IgD-negative memory B cell (primary cell): ENCODE results near the gene ADIPOR2. TPM values are rescaled to one million over a fixed set of nuclear protein-coding genes. Genes with fewer than 3 reads are reported as not detected.
A peak's percentile ranks its signal among the peaks of the same experiment; 100 is the strongest.
"Not testable (repeated sequence)": the region's sequence is repeated elsewhere in the genome, so short reads cannot be mapped to it uniquely, and the experiment has no call there.

ENCODE experiments used
- H3K27ac Mint-ChIP-seq, 3 donors: one replicate each; pipeline ENCODE4 v1.8.0; 2020 to 2022; ENCODE audit warnings: mild to moderate bottlenecking in 3 of 3, mixed read lengths in 3 of 3, moderate library complexity in 1 of 3
- H3K27me3 Mint-ChIP-seq: one replicate; pipeline ENCODE4 v1.8.0; 2021; ENCODE audit warnings: mixed read lengths
- H3K36me3 Mint-ChIP-seq: one replicate; pipeline ENCODE4 v1.8.0; 2020; ENCODE audit warnings: mild to moderate bottlenecking, mixed read lengths
- H3K4me1 Mint-ChIP-seq, 3 donors: one replicate each; pipeline ENCODE4 v1.8.0; 2020 to 2022; ENCODE audit warnings: mixed read lengths in 3 of 3, mild to moderate bottlenecking in 1 of 3
- H3K4me3 Mint-ChIP-seq, 4 donors: one replicate each; pipeline ENCODE4 v1.8.0; 2020 to 2022; ENCODE audit warnings: mild to moderate bottlenecking in 4 of 4, mixed read lengths in 4 of 4, moderate library complexity in 3 of 4
- H3K9me3 Mint-ChIP-seq, 3 donors: one replicate each; pipeline ENCODE4 v1.8.0; 2020 to 2021; ENCODE audit warnings: mixed read lengths in 3 of 3, mild to moderate bottlenecking in 1 of 3
- polyA plus RNA-seq: library from polyadenylated mRNA; unstranded; fragments of 300-500 nt; fragmentation: Illumina TruSeq; gene quantifications from one replicate; pipeline ENCODE4 v1.2.3, GENCODE V29; 2021

ADIPOR2 gene
- polyA plus RNA-seq, 1 donor from 2014 or later: 2.9 TPM

DNA sequence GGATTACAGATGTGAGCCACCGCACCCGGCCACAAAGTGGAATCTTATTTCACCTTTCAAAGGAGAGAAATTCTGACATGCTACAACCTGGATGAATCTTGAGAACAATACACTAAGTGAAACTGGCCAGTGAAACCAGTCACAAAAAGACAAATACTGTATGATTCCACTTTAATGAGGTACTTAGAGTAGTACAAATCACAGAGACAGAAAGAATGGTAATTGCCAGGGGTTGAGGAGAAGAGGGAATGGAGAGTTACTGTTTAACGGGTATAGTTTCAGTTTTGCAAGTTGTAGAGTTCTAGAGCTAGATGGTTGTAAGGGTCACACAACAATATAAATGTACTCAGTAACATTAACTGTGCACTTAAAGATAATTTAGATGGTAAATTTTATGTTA, 33.4 kb downstream of the ADIPOR2 start:
- no peaks in the 10 kb centered on the region for H3K9me3 Mint-ChIP-seq
- peaks cover 8 to 27% (median 15%) of the 10 kb centered on the region in 3 donors for H3K4me1 Mint-ChIP-seq
- peaks cover 11% of the 10 kb centered on the region for H3K36me3 Mint-ChIP-seq
- no peaks in the 10 kb centered on the region for H3K27me3 Mint-ChIP-seq
- H3K27ac Mint-ChIP-seq: no peak overlapping the region
- no peak overlapping the region for H3K4me3 Mint-ChIP-seq

DNA sequence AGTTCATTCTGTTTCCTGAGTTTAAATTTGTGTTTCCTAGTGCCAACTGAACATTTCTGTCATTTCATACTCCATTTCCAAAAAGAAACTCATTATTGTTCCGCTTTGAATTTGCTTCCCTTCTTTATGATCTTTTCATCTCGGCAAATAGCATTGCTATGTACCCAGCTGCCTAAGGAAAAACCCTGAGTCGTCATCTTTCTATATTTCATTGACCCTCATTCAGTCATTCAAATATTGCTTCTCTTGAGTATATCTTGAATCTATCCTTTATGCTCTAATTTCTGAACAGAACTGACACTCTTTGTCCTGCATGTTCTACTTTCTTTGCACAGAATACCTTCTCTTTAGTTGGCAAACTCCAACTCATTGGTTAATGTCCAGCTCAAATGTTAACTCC, 35.9 kb downstream of the ADIPOR2 start:
- H3K4me1 Mint-ChIP-seq: peaks cover 7 to 22% (median 11%) of the 10 kb centered on the region in 3 donors
- H3K27me3 Mint-ChIP-seq: no peaks in the 10 kb centered on the region
- H3K27ac Mint-ChIP-seq: peak overlapping the region in 1 of 3 donors; percentile 39
- no peak overlapping the region for H3K4me3 Mint-ChIP-seq
- peaks cover 0 to 2% (median 0%) of the 10 kb centered on the region in 3 donors for H3K9me3 Mint-ChIP-seq
- H3K36me3 Mint-ChIP-seq: peaks cover 16% of the 10 kb centered on the region

DNA sequence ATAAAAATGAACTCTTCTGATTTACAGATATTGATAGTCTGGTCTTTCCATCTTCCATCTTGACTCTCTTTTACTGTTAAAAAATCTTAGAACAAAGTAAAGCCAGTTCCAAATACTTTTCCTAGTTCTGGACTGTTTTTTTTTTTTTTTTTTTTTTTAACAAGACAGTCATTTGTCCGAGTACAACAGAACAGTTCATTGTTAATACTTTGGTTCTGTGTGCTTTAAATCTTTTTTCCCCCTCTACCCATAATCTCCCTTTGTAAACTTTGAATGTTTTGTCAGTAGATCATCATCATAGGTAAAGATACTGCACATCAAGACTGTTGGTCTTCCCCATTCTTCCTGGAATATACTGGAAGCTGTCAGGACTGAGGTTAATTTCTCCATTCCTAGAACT, 38.0 kb downstream of the ADIPOR2 start:
- Mint-ChIP-seq H3K9me3 (peaks cover 0 to 2% (median 0%) of the 10 kb centered on the region in 3 donors), H3K27ac (no peak overlapping the region), H3K36me3 (peaks cover 14% of the 10 kb centered on the region), H3K4me3 (no peak overlapping the region), H3K27me3 (no peaks in the 10 kb centered on the region), H3K4me1 (peaks cover 3 to 18% (median 16%) of the 10 kb centered on the region in 3 donors)

DNA sequence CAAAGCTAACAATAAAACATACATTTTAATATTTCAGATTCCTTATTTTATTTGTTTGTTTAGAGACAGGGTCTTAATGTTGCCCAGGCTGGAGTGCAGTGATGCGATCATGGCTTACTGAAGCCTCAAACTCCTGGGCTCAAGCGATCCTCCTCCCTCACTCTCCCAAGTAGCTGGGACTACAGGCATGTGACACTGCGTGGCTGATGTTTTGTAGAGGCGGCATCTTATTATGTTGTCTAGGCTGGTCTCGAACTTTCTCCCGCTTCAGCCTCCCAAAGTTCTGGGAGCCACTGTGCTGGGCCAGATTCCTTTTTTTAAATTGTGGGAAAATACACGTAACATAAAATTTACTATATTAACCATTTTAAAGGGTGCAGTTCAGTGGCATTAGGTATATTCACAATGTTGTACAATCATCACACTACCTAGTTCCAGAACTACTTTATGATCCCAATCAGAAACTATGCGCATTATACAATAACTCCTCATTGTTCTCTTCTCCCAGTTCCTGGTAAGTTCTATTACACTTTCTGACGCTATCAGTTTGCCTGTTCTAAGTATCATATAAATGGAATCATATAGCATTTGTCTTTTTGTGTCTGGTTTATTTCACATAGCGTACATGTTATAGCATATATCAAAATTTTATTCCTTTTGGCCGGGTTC, 40.3 kb downstream of the ADIPOR2 start:
- peaks cover 12% of the 10 kb centered on the region for H3K36me3 Mint-ChIP-seq
- no peaks in the 10 kb centered on the region for H3K27me3 Mint-ChIP-seq
- H3K9me3 Mint-ChIP-seq: peaks cover 0 to 2% (median 0%) of the 10 kb centered on the region in 3 donors
- no peak overlapping the region for H3K27ac Mint-ChIP-seq
- no peak overlapping the region for H3K4me3 Mint-ChIP-seq
- H3K4me1 Mint-ChIP-seq: peaks cover 1 to 18% (median 17%) of the 10 kb centered on the region in 3 donors

DNA sequence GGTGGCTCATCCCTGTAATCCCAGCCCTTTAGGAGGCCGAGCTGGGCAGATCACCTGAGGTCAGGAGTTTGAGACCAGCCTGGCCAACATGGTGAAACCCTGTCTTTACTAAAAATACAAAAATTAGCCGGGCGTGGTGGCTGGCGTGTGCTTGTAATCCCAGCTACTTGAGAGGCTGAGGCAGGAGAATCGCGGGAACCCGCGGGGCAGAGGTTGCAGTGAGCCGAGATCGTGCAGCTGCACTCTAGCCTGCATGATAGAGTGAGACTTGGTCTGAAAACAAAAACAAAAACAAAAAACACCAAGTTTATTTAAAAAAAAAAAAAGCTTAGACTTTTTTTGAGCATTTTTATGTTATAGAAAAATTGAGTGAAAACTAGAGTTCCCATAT, 40.8 kb downstream of the ADIPOR2 start:
- H3K27me3 Mint-ChIP-seq, H3K27ac Mint-ChIP-seq: not testable (repeated sequence)
- H3K4me1 Mint-ChIP-seq: peaks cover 3 to 18% (median 17%) of the 10 kb centered on the region in 3 donors

DNA sequence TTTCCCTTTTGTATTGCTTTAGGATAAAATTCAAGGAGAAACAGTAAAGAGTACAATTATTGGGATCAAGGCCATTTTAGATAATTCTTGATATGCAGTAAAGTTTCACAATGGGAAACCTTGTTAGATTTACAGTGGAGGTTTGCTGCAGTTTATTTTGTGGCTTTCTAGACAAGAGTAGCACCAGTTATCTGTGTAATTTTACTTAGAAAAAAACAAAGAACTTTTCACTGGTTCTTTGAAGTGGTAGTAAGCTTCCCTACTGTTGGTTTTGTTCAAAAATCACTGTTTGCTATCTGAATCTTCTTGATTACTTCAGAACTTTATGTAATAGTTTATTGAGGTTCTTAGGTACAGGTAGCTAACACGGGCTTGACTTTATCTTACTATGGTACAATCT, 42.0 kb downstream of the ADIPOR2 start:
- peaks cover 8 to 26% (median 19%) of the 10 kb centered on the region in 3 donors for H3K4me1 Mint-ChIP-seq
- H3K27me3 Mint-ChIP-seq: no peaks in the 10 kb centered on the region
- peaks cover 16% of the 10 kb centered on the region for H3K36me3 Mint-ChIP-seq
- H3K9me3 Mint-ChIP-seq: peaks cover 0 to 2% (median 0%) of the 10 kb centered on the region in 3 donors
- no peak overlapping the region for H3K27ac Mint-ChIP-seq
- no peak overlapping the region for H3K4me3 Mint-ChIP-seq

More for the DNA sequence above, 40.8 kb downstream of the ADIPOR2 start:
- not testable (repeated sequence) for H3K9me3 Mint-ChIP-seq, H3K4me3 Mint-ChIP-seq
- H3K36me3 Mint-ChIP-seq: peaks cover 12% of the 10 kb centered on the region

DNA sequence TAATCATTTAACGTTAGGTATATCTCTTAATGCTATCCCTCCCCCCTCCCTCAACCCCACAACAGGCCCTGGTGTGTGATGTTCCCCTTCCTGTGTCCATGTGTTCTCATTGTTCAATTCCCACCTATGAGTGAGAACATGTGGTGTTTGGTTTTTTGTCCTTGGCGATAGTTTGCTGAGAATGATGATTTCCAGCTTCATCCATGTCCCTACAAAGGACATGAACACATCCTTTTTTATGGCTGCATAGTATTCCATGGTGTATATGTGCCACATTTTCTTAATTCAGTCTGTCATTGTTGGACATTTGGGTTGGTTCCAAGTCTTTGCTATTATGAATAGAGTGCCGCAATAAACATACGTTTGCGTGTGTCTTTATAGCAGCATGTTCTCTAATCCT, 42.8 kb downstream of the ADIPOR2 start:
- Mint-ChIP-seq H3K36me3 (peaks cover 18% of the 10 kb centered on the region), H3K4me1 (peaks cover 10 to 26% (median 19%) of the 10 kb centered on the region in 3 donors)
- H3K4me3 Mint-ChIP-seq, H3K27me3 Mint-ChIP-seq, H3K27ac Mint-ChIP-seq, H3K9me3 Mint-ChIP-seq: not testable (repeated sequence)

DNA sequence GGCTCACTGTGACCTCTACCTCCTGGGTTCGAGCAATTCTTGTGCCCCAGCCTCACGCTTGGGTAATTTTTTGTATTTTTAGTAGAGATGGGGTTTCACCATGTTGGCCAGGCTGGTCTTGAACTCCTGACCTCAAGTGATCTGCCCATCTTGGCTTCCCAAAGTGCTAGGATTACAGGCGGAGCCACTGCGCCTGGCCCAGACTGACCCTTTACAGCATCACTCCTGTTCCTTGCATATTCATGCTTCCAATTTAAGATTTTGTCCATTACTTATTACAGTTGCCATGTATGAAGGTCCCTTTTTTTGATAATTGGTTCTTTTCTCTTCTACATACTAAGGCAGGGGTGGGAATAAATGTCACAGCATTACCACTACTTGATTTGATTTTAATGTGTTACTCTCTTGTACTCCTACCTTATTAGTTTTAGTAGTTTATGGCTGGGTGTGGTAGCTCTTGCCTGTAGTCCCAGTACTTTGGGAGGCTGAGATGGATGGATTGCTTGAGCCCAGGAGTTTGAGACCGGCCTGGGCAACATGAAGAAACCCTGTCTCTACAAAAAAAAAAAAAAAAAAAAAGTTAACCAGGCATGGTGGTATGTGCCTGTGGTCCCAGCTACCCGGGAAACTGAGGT, 46.9 kb downstream of the ADIPOR2 start:
- Mint-ChIP-seq H3K27ac (no peak overlapping the region), H3K4me3 (peak overlapping the region in 1 of 4 donors; percentile 65)

DNA sequence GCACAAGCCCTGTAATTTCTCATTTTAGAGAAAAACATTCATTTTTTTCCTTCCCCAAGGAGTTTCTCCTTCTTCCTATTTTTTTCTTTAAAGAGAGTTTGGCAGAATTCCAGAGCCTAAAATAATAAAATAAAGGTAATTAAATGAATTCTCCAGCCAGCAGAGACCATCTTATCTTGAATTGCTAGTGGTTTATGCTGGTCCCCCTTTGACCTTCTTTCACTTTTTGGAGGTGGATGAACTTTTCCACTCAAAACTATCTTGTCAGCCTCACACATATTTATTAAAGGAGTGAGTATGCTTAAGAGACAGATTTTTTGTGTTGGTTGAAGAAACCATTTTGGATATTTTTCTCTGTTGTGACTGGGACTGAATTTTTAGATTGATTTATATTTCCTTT, 47.6 kb downstream of the ADIPOR2 start:
- Mint-ChIP-seq H3K4me3 (no peak overlapping the region), H3K9me3 (no peaks in the 10 kb centered on the region), H3K27me3 (no peaks in the 10 kb centered on the region), H3K4me1 (peaks cover 28 to 48% (median 32%) of the 10 kb centered on the region in 3 donors), H3K36me3 (peaks cover 10% of the 10 kb centered on the region), H3K27ac (no peak overlapping the region)

More for the DNA sequence above, 46.9 kb downstream of the ADIPOR2 start:
- Mint-ChIP-seq H3K4me1 (peaks cover 28 to 50% (median 32%) of the 10 kb centered on the region in 3 donors), H3K36me3 (peaks cover 11% of the 10 kb centered on the region), H3K9me3 (no peaks in the 10 kb centered on the region), H3K27me3 (no peaks in the 10 kb centered on the region)

DNA sequence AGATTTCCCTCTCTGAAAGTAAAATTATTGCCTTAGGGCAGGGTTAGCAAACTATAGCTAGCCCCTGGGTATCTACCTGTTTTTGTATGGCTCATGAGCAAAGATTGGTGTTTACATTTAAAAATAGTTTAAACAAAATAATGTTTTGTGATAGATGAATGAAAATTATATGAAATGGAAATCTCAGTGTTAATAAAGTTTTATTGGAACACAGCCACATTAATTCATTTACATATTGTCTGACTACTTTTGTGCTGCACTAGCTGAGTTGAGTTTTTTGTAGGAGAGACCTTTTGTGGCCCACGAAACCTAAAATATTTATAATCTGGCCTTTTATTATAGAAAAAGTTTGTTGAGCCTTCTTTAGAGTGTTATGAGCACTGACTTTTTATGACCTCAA, 48.5 kb downstream of the ADIPOR2 start:
- H3K27ac Mint-ChIP-seq: no peak overlapping the region
- peaks cover 28 to 48% (median 32%) of the 10 kb centered on the region in 3 donors for H3K4me1 Mint-ChIP-seq
- H3K27me3 Mint-ChIP-seq: no peaks in the 10 kb centered on the region
- no peaks in the 10 kb centered on the region for H3K9me3 Mint-ChIP-seq
- H3K4me3 Mint-ChIP-seq: no peak overlapping the region
- peaks cover 10% of the 10 kb centered on the region for H3K36me3 Mint-ChIP-seq

DNA sequence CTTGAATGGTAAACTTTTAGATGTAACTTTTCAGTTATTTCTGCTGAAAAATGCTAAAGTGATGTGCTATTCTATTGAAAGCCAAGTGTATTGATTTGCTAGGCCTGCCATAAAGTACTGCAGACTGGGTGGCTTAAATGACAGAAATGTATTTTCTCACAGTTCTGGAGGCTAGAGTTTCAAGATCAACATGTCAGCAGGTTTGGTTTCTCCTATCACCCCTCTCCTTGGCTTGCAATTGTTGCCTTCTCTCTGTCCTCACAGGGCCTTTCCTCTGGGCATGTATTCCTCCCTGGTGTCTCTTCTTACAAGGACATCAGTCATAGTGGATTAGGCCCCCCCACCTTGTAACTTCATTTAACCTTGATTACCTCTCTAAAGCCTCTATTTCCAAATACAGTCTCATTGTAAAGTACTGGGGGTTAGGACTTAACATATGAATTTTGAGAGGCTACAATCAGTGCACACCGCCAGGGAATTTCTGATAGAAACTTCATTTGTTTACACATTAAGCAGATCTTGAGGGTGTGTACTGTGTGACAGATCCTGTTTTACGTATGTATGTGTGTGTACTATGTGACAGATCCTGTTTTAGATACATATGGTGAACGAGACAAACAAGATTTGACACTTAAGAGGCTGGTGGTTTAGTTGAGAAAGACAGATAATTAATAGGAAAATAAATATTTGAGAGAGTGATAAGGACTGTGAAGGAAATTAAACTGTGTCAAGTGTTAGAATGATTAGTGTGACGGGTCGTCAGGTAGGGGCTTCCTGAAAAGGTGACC, 49.5 kb downstream of the ADIPOR2 start:
- Mint-ChIP-seq H3K27ac (peak overlapping the region in 1 of 3 donors; percentile 15), H3K4me3 (no peak overlapping the region), H3K9me3 (no peaks in the 10 kb centered on the region), H3K27me3 (no peaks in the 10 kb centered on the region), H3K36me3 (peaks cover 12% of the 10 kb centered on the region), H3K4me1 (peaks cover 32 to 52% (median 33%) of the 10 kb centered on the region in 3 donors)

DNA sequence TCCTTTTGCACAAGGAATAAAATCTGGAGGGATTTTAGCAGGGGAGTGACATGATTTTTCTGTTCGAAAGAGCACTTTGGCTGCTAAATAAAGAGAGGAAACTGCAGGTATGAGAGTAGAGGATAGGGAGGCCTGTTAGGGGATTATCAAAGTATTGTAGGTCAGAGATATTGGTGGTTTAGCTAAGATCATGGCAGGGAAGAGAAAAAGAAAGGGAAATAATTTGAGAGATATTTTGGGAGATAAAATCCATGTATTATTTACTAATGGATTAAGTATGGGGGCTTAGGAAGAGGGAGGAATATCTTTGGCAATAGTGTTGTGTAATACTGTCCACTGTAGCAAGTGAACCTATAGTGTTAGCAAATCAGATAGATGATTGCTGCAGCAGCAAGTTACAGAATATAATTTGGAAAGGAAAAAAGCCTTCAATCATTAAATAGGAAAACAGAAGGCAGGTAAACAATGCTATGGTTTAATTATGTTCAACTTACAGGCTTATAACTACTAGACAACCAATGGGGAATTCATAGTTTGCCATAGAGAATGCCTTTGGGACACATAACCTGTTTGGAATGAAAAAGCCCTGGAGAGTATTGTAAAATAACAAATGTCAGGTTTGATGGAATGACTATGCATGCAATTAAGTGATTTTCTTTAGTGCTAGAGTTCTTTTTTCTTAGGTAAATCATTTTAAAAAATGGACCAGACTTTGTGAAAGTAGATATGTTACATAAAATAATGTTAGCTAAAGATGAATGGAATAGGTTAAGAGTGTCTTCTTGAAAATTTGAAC, 50.5 kb downstream of the ADIPOR2 start:
- Mint-ChIP-seq H3K27ac (peak overlapping the region in 1 of 3 donors; percentile 15), H3K4me1 (peaks cover 35 to 62% (median 38%) of the 10 kb centered on the region in 3 donors), H3K4me3 (peak overlapping the region in 1 of 4 donors; percentile 83), H3K9me3 (peaks cover 0 to 3% (median 2%) of the 10 kb centered on the region in 3 donors), H3K36me3 (peaks cover 19% of the 10 kb centered on the region), H3K27me3 (no peaks in the 10 kb centered on the region)

DNA sequence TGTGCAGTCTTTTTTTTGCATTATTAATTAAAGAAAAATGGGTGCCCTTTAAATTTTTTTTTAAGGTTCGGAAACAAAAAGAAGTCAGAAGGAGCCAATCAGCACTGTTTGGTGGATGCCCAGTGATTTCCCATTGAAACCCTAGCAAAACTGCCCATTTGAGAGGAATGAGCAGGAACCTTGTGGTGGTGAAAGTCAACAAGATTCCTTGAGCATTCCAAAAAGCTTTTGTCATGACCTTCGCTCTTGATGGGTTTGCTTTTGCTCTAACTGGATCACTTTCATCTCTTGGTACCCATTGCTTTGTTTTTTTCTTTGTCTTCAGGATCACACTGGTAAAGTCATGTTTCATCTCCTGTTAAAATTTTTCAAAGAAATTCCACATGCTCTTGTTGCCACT, 54.1 kb downstream of the ADIPOR2 start:
- Mint-ChIP-seq H3K4me3 (no peak overlapping the region), H3K9me3 (peaks cover 0 to 14% (median 3%) of the 10 kb centered on the region in 3 donors), H3K27me3 (no peaks in the 10 kb centered on the region), H3K36me3 (peaks cover 20% of the 10 kb centered on the region), H3K4me1 (peaks cover 33 to 44% (median 34%) of the 10 kb centered on the region in 3 donors), H3K27ac (no peak overlapping the region)

DNA sequence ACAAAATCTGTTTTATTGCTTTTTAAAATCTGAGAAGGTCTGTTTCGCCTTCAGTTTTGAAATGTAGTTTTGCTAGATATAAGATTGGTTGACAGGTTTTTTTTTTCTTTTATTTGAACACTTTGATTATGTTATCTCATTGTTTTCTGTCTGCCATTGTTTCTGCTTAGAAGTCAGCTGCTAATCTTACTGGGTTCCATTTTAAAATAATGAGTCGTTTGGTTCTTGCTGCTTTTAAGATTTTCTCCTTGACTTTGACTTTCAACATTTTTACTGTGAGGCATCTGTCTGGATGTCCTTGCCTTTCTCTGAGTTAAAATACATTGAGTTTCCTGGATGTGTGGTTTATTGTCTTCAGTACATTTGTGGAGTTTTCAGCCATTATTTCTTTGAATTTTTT, 56.7 kb downstream of the ADIPOR2 start:
- peaks cover 20% of the 10 kb centered on the region for H3K36me3 Mint-ChIP-seq
- peaks cover 0 to 14% (median 3%) of the 10 kb centered on the region in 3 donors for H3K9me3 Mint-ChIP-seq
- H3K4me3 Mint-ChIP-seq: peak overlapping the region in 1 of 4 donors; percentile 49
- peaks cover 15 to 27% (median 25%) of the 10 kb centered on the region in 3 donors for H3K4me1 Mint-ChIP-seq
- no peaks in the 10 kb centered on the region for H3K27me3 Mint-ChIP-seq
- H3K27ac Mint-ChIP-seq: no peak overlapping the region
